ENCODE data around the gene MAB21L4.
"Not testable (repeated sequence)": the region's sequence is repeated elsewhere in the genome, so short reads cannot be mapped to it uniquely, and the experiment has no call there.

Gene MAB21L4

GRCh38 chr2:240857039-240858008, 38.6 kb downstream of the MAB21L4 start:
- DNase-seq = no peak

DNA sequence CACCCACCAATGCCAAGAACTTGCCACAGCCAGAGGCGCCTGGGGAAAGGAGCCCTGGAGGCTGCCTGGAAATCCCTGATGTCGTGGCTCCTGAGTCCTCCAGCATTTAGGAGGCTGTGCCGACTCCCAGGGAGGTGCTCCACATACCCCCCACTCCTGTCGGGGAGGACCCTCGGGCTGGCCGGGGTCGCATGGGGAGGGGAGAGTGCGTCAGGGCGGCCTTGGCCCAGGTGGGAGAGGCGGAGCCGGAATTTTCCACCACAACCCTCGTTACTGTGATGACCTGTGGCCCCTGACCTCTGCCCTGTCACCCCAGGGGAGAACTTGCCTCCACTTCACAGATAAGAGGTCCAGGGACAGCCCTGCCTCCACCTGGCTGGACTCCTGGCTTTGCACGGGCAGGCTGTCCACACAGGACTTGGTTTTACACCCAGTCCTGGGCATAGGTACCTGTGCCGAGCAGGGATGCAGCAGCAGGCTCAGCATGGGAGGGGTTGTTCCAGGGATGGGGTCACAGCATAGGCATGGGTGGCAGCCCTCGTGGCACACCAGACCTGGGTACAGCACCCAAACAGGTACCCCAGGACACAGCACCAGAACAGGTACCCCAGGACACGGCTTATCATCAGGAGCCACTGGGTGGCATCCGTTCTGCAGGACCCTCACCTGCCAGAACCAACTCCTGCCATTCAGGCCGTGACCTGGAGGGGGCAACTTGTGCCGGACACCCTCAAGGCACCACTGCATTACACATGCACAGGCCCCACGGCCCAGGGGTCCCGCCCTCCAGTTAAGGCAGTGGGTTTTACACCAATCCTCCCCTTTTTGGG, 39.6 kb downstream of the MAB21L4 start:
- DNase-seq = no peak

DNA sequence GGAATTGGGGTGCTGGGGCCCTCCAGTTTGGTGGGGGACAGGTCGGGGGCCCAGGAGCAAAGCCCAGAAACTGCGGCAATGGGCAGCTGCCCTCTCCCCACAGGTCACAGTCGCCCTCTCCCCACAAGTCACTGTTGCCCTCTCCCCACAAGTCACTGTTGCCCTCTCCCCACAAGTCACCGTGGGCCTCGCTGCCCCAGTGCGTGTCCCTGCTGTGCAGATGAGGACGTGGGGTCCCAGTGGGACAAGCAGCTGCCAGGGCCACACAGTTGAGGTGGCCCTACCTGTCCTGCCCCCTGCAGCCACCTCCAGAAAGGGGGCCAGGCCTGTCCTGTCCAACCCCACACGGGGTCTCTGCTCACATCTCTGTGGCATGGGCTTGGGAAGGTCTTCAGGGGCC, 40.3 kb downstream of the MAB21L4 start:
- no peak for DNase-seq

- no peak for DNase-seq
Measured at GRCh38 chr2:240852671-240853314, 43.2 kb downstream of the MAB21L4 start.

- DNase-seq = peak; percentile 60
Measured at GRCh38 chr2:240851078-240851991, 44.6 kb downstream of the MAB21L4 start.

- DNase-seq = no peak
Measured at GRCh38 chr2:240850756-240851077, 45.2 kb downstream of the MAB21L4 start.

DNA sequence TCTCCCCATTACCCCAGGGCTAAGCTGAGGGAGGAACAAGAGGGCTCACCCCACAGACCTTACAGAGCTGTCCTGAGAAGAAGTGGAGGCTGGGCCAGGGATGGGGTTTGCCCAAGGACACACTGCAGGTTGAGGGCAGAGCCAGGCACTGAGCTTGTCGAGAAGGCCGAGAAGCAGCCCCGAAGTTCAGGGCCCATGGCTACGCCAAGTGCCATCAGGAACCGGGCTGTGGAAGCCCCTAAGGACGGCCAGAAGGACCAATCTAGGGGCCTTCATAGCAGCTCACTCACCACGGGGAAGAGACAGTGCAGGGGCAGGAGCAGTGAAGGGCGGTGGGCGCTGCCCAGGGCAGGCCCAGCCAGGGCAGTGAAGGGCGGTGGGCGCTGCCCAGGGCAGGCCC, 45.9 kb downstream of the MAB21L4 start:
- no peak for DNase-seq

DNA sequence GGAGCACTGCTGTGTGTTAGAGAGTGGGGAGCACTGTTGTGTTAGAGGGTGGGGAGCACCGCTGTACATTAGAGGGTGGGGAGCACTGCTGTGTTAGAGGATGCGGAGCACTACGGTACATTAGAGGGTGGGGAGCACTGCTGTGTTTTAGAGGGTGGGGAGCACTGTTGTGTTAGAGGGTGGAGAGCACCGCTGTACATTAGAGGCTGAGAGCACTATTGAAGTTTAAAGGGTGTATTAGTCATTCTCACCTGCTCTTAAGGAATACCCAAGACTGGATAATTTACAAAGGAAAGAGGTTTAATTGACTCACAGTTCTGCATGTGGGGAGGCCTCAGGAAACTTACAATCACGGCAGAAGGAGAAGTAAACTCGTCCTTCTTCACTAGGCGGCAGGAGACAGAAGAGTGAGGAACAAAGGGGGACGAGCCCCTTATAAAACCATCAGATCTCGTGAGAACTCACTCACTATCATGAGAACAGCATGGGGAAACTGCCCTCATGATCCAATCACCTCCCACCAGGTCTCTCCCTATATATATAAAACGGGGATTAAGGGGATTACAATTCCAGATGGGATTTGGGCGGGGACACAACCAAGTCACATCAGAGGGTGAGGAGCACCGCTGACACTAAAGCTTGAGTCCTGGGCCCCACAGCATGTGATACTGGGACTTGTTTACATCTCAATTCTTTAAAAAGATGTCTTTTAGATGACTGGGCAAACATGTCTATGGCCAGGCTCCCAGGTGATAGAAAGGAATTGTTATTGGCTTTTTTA, 46.9 kb downstream of the MAB21L4 start:
- DNase-seq = no peak

DNA sequence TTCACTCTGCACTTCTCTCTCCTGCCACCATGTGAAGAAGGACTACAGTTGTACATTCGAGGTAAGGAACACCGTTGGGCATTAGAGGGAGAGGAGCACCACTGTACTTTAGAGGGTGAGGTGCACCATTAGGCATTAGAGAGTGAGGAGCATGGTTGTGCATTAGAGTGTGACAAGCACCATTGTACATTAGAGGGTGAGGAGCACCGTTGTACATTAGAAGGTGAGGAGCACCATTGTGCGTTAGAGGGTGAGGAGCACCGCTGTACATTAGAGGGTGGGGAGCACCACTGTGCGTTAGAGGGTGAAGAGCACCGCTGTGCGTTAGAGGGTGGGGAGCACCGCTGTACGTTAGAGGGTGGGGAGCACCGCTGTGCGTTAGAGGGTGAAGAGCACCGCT, 48.1 kb downstream of the MAB21L4 start:
- no peak for DNase-seq

DNA sequence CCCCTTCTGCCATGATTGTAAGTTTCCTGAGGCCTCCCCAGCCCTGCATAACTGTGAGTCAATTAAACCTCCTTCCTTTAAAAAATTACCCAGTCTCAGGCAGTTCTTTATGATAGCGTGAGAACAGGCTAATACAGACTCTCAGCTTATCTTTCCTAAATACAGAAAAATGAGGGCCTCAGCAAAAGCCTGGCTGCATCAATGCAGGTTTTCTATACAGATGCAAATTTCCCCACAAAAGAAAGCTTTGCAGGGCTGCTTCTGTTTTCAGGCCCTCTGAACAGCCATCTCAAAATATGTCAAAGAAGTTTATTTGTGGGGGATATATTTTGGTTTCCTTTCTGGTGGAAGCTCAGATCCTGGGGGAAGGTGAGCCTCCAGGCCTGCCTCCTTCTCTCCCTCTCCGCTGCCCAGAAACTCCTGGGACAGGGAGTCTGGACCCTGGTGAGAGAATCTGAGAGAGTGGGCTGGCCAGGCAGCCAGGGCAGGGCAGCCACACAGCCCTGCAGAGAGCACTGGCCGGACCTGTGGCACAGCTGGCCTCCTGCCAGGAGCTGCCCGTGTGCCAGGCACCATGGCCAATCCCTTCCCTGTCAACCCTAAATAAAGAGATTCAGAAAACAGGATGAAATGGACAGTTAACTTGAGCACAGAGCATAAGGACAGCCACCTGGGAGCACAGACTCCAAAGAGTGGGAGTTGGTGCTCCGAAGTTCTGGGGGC, 48.9 kb downstream of the MAB21L4 start:
- DNase-seq = no peak

GRCh38 chr2:240846309-240846708, 49.6 kb downstream of the MAB21L4 start:
- not testable (repeated sequence) for DNase-seq

GRCh38 chr2:240840435-240841060, 55.4 kb downstream of the MAB21L4 start:
- DNase-seq = peak; percentile 28

DNA sequence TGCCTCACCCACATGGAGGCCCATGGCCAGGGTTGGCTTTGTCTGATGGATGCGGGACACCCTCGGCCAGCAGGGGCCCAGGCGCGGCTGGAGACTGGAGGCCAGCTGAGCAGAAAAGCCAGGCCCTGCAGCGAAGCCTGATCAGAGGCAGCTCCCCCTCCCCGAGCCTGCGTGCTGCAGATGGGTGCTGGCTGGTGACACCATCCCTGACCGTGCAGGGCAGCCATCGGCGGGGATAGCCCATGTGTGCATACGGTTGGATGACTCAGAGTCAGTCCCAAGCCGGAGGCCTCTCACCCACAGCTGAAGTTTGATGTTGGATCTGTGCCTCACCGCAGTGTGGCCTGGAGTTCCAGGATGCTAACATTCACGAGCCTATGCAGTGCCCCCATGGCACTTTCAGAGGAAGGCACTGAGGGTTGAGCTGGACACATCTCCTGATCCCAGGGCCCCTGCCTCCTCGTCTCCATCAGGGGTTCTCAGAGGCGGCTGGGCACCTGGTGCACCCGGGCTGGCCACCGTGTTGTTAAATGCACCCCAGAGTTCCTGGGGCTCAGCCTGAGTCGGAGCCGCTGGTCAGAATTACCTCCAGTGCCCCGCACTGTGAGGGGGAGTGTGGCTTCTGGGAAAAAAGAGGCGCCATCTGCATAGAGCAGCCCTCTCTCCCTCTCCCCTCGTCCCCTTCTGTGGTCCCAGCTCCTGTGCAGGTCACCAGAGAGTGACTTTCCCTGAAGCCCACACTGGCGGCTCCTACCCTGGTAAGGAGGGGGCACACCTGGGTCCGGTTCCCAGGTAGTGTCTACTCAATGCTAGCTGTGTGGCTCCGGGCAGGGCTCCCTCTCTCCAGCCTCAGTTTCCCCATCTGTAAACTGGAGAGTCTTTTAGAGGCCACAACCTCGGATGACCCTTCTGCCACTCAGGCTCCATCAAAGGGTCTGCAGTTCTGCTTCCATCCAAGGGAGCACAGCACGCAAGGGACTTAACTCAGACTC, 56.5 kb downstream of the MAB21L4 start:
- DNase-seq = no peak

DNA sequence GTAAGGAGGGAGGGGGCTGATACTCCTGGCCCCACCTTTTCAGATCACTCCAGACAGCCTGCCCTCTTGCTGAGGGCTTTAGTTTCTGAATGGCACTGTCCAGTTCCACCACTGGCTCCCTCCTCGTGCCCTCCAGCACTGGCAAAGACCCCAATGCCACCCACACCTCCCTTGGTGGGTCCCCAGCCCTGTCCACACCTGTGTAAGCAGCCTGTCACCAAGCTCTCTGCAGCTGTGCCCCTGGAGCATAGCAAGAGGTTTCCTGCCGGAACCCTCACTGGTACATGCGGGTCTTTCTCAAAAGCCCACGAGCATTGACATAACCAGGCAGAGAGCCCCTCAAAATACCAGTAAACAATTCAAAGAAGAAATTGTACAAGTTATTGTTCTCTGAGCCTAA, 58.3 kb downstream of the MAB21L4 start:
- no peak for DNase-seq

DNA sequence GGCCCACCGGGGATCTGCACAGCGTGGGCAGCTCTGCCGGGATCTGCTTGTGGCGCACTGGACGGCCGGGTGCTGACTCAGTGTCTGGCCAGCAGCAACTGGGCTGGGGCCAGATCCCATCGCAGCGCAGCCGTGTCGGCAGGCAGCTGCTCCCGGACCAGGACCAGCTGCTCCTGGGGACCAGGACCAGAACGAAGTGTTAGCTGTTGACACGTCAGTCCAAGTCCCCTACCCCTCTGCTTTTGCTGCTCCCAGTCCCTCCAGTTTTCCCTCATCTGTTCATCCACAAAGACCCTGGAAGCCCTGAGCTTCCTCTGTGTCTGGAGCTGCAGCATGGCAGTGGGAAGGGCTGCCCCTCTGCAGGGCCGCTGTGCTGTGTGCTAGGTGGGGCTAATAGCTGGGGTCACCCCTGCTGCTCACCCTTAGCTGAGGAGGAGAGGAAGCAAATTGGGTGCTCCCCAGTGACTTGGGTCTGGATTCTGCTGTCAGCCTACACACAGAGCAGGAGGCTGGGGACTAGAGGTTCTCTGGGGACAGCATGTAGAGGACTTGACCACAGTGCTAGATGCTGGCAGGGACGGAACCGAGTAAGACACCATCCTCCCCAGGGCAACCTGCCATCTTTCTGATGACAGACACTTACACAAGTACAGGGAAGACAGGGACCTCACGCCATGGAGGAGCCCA, 59.0 kb downstream of the MAB21L4 start:
- no peak for DNase-seq

All from fibroblast of skin of right quadriceps (primary cell).